HL-60/S4 (cell line): ENCODE results near the gene CDHR2.
"Not testable (repeated sequence)": the region's sequence is repeated elsewhere in the genome, so short reads cannot be mapped to it uniquely, and the experiment has no call there.

Experiments
- in situ Hi-C: fragments of 300-500 bp; cut with MboI; formaldehyde crosslinking; loops from 2 replicates; pipeline ENCODE4 v1.14.3; 2022; ENCODE audit warnings: low sequenced_read_pairs

Gene CDHR2

GRCh38 chr5:176568657-176569056, 19.5 kb downstream of the CDHR2 start:
- in situ Hi-C loops: no loop called here

GRCh38 chr5:176570044-176570443, 20.9 kb downstream of the CDHR2 start:
- in situ Hi-C loops: no loop called here

GRCh38 chr5:176573564-176574296, 24.6 kb downstream of the CDHR2 start:
- in situ Hi-C loops: no loop called here

GRCh38 chr5:176574297-176574591, 25.1 kb downstream of the CDHR2 start:
- in situ Hi-C loops: no loop called here

GRCh38 chr5:176575066-176575465, 25.9 kb downstream of the CDHR2 start:
- in situ Hi-C loops: no loop called here

GRCh38 chr5:176575488-176576422, 26.6 kb downstream of the CDHR2 start:
- in situ Hi-C loops: no loop called here

GRCh38 chr5:176577312-176578176, 28.4 kb downstream of the CDHR2 start:
- in situ Hi-C loops: no loop called here

GRCh38 chr5:176578391-176578808, 29.3 kb downstream of the CDHR2 start:
- in situ Hi-C loops: no loop called here

- in situ Hi-C loops: no loop called here
Observed at GRCh38 chr5:176579323-176579722, 30.2 kb downstream of the CDHR2 start.

- in situ Hi-C loops: no loop called here
Observed at GRCh38 chr5:176581361-176581760, 32.2 kb downstream of the CDHR2 start.

- in situ Hi-C loops: no loop called here
Observed at GRCh38 chr5:176583076-176583475, 33.9 kb downstream of the CDHR2 start.

- in situ Hi-C loops: no loop called here
Observed at GRCh38 chr5:176587398-176587797, 38.3 kb downstream of the CDHR2 start.

- in situ Hi-C loops: no loop called here
Observed at GRCh38 chr5:176588297-176588696, 39.2 kb downstream of the CDHR2 start.

- in situ Hi-C loops: no loop called here
Observed at GRCh38 chr5:176589039-176589769, 40.1 kb downstream of the CDHR2 start.

- in situ Hi-C loops: no loop called here
Observed at GRCh38 chr5:176590035-176590717, 41.0 kb downstream of the CDHR2 start.

- in situ Hi-C loops: not testable (repeated sequence)
Observed at GRCh38 chr5:176591667-176592066, 42.5 kb downstream of the CDHR2 start.

- in situ Hi-C loops: no loop called here
Observed at GRCh38 chr5:176592573-176592972, 43.4 kb downstream of the CDHR2 start.

GRCh38 chr5:176593273-176593869, 44.2 kb downstream of the CDHR2 start:
- in situ Hi-C loops: no loop called here

GRCh38 chr5:176594554-176594953, 45.4 kb downstream of the CDHR2 start:
- in situ Hi-C loops: no loop called here
